ENCODE results near the gene MAEA. TPM values are rescaled to one million over a fixed set of nuclear protein-coding genes. Genes with fewer than 3 reads are reported as not detected.

Gene MAEA
- total RNA-seq, 1 experiment from 2014 or later, result 81.1 TPM

DNA sequence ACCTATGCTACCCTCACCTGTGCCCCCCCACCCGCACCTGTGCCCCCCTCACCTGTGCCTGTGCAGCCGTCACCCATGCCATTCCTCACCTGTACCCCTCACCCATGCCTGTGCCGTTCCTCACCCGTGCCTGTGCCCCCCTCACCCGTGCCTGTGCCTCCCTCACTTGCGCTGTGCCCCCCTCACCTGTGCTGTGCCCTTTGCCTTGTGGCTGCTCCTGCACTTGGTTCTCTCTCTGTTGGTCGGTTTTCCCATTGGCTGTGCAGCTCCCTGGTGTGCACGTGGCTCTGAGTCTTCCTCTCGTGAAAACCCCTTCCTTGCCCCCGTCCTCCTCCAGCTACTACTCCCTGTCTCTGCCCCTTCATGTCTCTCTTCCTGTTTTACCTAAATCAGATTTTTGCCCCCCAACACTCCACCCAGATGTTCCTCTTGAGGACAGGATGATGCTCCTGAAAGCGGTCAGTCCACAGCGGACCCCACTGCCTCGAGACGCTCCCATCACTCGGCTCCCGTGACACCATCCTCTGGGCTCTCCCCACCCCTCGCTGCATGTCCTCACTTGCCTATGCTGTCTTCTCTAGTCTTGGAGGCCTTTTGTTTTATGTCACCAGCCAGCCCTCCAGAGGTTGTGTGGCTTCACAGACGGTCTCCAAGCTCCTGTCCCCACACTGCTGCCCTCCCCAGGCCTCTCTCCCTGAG, 6.8 kb downstream of the MAEA start:
- peaks cover 46% of the 10 kb centered on the region for H3K36me3 Mint-ChIP-seq (ENCODE audit: insufficient read depth, unreplicated experiment)
- H3K27me3 Mint-ChIP-seq (ENCODE audit: insufficient read depth, unreplicated experiment), result no peaks in the 10 kb centered on the region
- Histone ChIP-seq H3K27me3 (replicated peaks; ENCODE audit: control insufficient read depth, insufficient read depth, low read length) (no peaks in the 10 kb centered on the region), H3K36me3 (ENCODE audit: control insufficient read depth, insufficient read depth, low read length) (peaks cover 2% of the 10 kb centered on the region; the same call in 1 of the 2 replicates), H3K9me3 (no peaks in the 10 kb centered on the region), H3K4me3 (ENCODE audit: low read depth, low read length) (no peak overlapping the region), H3K4me1 (peaks cover 3% of the 10 kb centered on the region)
- no peaks in the 10 kb centered on the region for H3K4me1 Mint-ChIP-seq (ENCODE audit: low read depth, unreplicated experiment)
- intact Hi-C loops (cut with micrococcal nuclease; ENCODE audit: unreplicated experiment), result no loop called here
- no TSS peak for BruUV-seq (replicated peaks)
- TF ChIP-seq, protein P1, sequence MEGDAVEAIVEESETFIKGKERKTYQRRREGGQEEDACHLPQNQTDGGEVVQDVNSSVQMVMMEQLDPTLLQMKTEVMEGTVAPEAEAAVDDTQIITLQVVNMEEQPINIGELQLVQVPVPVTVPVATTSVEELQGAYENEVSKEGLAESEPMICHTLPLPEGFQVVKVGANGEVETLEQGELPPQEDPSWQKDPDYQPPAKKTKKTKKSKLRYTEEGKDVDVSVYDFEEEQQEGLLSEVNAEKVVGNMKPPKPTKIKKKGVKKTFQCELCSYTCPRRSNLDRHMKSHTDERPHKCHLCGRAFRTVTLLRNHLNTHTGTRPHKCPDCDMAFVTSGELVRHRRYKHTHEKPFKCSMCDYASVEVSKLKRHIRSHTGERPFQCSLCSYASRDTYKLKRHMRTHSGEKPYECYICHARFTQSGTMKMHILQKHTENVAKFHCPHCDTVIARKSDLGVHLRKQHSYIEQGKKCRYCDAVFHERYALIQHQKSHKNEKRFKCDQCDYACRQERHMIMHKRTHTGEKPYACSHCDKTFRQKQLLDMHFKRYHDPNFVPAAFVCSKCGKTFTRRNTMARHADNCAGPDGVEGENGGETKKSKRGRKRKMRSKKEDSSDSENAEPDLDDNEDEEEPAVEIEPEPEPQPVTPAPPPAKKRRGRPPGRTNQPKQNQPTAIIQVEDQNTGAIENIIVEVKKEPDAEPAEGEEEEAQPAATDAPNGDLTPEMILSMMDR (IDR thresholded peaks at IDR 0.05; ENCODE audit: insufficient read depth in 1 of 2, low read depth in 1 of 2, low read length in 1 of 2, severe bottlenecking in 1 of 2, unreplicated experiment in 1 of 2), result no peak
- H3K9me3 Mint-ChIP-seq (ENCODE audit: unreplicated experiment), result no peaks in the 10 kb centered on the region
- ChIA-PET CTCF (no interaction called here), POLR2A (no interaction called here)
- DNase-seq, result no peak
- no peak overlapping the region for H3K4me3 Mint-ChIP-seq (ENCODE audit: unreplicated experiment)
- H3K27ac Mint-ChIP-seq (ENCODE audit: unreplicated experiment), result peak overlapping the region; percentile 58

DNA sequence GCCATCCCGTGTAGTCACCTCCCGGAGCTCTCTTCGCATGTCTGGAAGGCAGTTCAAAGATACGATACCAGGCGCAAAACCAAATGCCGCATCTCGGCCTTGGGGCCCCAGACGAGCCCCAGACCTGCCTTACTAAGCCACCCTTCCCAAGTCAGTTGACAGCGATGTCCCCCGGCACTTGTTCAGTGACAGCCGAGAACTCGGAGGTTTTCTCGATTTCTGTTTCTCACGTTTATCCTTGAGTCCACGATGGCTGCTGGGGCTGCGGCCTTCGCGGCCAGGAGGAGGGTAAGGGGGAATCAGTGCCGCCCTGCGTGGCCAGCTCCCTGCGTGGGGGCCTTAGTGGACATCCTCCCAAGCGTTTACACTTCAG, 7.3 kb downstream of the MAEA start:
- Mint-ChIP-seq H3K27ac (ENCODE audit: unreplicated experiment) (peak overlapping the region; percentile 58), H3K36me3 (ENCODE audit: insufficient read depth, unreplicated experiment) (peaks cover 46% of the 10 kb centered on the region), H3K4me1 (ENCODE audit: low read depth, unreplicated experiment) (no peaks in the 10 kb centered on the region), H3K9me3 (ENCODE audit: unreplicated experiment) (no peaks in the 10 kb centered on the region), H3K4me3 (ENCODE audit: unreplicated experiment) (no peak overlapping the region), H3K27me3 (ENCODE audit: insufficient read depth, unreplicated experiment) (no peaks in the 10 kb centered on the region)
- Histone ChIP-seq H3K27me3 (replicated peaks; ENCODE audit: control insufficient read depth, insufficient read depth, low read length) (no peaks in the 10 kb centered on the region), H3K36me3 (ENCODE audit: control insufficient read depth, insufficient read depth, low read length) (peaks cover 2% of the 10 kb centered on the region; the same call in 1 of the 2 replicates), H3K4me3 (ENCODE audit: low read depth, low read length) (no peak overlapping the region), H3K9me3 (no peaks in the 10 kb centered on the region), H3K4me1 (no peaks in the 10 kb centered on the region)
- TF ChIP-seq, protein P1 (IDR thresholded peaks at IDR 0.05; ENCODE audit: insufficient read depth in 1 of 2, low read depth in 1 of 2, low read length in 1 of 2, severe bottlenecking in 1 of 2, unreplicated experiment in 1 of 2), result no peak
- ChIA-PET POLR2A (no interaction called here), CTCF (no interaction called here)
- BruUV-seq (replicated peaks), result no TSS peak
- intact Hi-C loops (cut with micrococcal nuclease; ENCODE audit: unreplicated experiment), result no loop called here
- DNase-seq, result no peak

DNA sequence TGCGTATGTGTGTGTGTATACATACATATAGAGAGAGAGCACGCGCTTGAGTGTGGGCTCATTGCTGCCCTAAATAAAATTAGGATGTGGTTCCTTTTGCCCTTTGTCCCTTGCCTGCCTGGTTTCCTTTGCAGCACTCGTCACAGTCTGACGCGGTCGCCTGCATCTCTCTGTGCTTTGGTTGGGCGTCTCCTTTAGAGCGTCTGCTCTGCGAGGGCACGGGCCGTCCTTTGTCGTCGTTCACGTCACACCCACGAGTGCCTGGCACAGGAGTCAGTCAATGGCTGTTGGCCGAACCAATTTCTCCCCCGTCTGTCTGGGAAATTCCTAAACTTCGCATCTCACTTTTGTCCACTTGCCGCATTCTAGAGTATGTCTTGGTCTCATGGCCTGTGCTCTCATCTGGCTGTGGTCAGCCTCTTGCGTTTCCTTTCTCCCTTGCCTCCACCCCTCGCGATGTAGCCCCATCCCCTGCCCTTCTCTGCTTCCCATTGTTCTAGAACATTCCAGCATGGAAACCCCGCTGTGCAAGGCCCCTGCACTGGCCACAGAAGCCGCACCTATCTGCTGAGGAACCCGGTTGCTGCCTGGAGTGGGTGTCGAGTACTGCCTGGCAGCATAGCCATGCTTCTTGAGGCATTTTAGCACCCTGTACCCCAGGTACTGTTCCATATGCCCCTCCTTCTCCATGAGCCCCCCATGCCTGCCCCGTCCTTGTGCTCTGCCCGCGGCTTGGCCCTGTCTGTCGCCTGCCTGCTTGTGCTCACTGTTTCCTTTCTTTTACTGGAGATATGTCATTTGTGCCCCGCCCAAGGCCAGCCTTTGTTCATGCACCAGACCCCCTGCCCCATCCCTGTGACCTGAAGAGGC, 8.0 kb downstream of the MAEA start:
- H3K9me3 ChIP-seq, result no peaks in the 10 kb centered on the region
- ChIA-PET POLR2A (no interaction called here), CTCF (no interaction called here)
- H3K36me3 ChIP-seq (ENCODE audit: control insufficient read depth, insufficient read depth, low read length), result peaks cover 2% of the 10 kb centered on the region; the same call in 1 of the 2 replicates
- H3K4me3 ChIP-seq (ENCODE audit: low read depth, low read length), result no peak overlapping the region
- no peaks in the 10 kb centered on the region for H3K4me1 ChIP-seq
- intact Hi-C loops (cut with micrococcal nuclease; ENCODE audit: unreplicated experiment), result no loop called here
- TF ChIP-seq, protein P1 (IDR thresholded peaks at IDR 0.05; ENCODE audit: insufficient read depth in 1 of 2, low read depth in 1 of 2, low read length in 1 of 2, severe bottlenecking in 1 of 2, unreplicated experiment in 1 of 2), result no peak
- Mint-ChIP-seq H3K27ac (ENCODE audit: unreplicated experiment) (peak overlapping the region; percentile 53), H3K27me3 (ENCODE audit: insufficient read depth, unreplicated experiment) (no peaks in the 10 kb centered on the region), H3K9me3 (ENCODE audit: unreplicated experiment) (no peaks in the 10 kb centered on the region), H3K4me1 (ENCODE audit: low read depth, unreplicated experiment) (no peaks in the 10 kb centered on the region), H3K36me3 (ENCODE audit: insufficient read depth, unreplicated experiment) (peaks cover 50% of the 10 kb centered on the region), H3K4me3 (ENCODE audit: unreplicated experiment) (no peak overlapping the region)
- no peaks in the 10 kb centered on the region for H3K27me3 ChIP-seq (replicated peaks; ENCODE audit: control insufficient read depth, insufficient read depth, low read length)
- no TSS peak for BruUV-seq (replicated peaks)
- DNase-seq, result no peak
